Fibroblast of villous mesenchyme (primary cell): Measurements from ENCODE around the gene SLC2A6. TPM values are rescaled to one million over a fixed set of nuclear protein-coding genes. Genes with fewer than 3 reads are reported as not detected.

Experiments used
- DNase-seq: peaks from one replicate; pipeline ENCODE4 v3.0.0-alpha.2; 2010; ENCODE audit warnings: low read depth
- H3K4me3 ChIP-seq: 2 replicates; pipeline ENCODE4 v1.5.1; 2011; ENCODE audit warnings: low read depth, mild to moderate bottlenecking, low read length
- total RNA-seq: library from RNA; depleted of rRNA; stranded (reverse); fragments of >200 nt; gene quantifications from 2 replicates; pipeline ENCODE4 v1.2.3, GENCODE V29; 2012
- TF ChIP-seq, protein P1 (sequence below): IDR thresholded peaks from 2 replicates; pipeline ENCODE4 v1.5.1; 2012; ENCODE audit warnings: low read depth, mild to moderate bottlenecking, low read length; ENCODE audit not compliant: insufficient read depth

Gene SLC2A6, protein sequence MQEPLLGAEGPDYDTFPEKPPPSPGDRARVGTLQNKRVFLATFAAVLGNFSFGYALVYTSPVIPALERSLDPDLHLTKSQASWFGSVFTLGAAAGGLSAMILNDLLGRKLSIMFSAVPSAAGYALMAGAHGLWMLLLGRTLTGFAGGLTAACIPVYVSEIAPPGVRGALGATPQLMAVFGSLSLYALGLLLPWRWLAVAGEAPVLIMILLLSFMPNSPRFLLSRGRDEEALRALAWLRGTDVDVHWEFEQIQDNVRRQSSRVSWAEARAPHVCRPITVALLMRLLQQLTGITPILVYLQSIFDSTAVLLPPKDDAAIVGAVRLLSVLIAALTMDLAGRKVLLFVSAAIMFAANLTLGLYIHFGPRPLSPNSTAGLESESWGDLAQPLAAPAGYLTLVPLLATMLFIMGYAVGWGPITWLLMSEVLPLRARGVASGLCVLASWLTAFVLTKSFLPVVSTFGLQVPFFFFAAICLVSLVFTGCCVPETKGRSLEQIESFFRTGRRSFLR
- 35.4 and 41.9 TPM in 2 replicates for total RNA-seq

DNA sequence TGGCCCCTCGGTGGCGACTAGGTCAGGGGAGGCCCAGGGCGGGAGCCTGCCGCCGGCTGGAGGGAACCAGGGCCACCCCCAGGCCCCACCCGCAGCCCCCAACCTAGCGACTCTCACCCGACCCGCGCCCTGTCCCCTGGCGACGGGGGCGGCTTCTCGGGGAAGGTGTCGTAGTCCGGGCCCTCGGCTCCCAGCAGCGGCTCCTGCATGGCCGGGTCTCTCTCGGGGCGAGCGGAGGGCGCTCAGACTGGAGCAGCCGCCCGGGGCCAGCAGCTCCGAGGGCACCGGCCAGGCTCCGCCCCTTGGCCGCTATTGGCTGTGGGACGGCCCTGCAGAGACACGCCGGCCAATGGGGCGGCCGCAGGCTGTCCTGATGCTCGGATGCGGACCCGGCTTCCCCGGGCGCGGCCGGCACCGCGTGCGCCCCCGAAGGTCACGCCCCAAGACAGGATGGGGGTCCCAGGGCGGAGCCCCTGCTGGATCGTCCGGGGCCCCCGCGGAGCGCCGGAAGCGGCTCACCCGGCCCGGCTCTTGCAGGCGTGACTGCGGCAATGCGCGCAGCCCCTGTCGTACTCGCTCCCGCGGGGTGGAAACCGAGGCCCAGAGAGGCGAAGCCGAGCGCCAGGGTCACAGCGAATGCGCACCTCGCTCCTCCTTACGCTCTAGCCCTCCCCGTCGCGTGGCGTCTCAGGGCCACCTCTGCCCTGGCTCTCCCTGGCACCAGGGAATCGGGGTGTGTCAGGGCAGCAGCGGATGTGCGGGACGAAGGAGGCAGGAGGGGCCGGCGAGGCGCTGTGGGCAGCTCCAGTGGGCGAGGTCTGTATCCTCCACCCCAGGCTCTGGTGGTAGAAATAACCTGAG, at the start of gene SLC2A6:
SLC2A6 (minus strand) TSS at position 249 of the 861 bp plus-strand sequence; CDS start at position 209, 40 bp downstream.
- peak; percentile 73 for DNase-seq
- H3K4me3 ChIP-seq: peak within 1 kb of the TSS; percentile 63
- TF ChIP-seq, protein P1, sequence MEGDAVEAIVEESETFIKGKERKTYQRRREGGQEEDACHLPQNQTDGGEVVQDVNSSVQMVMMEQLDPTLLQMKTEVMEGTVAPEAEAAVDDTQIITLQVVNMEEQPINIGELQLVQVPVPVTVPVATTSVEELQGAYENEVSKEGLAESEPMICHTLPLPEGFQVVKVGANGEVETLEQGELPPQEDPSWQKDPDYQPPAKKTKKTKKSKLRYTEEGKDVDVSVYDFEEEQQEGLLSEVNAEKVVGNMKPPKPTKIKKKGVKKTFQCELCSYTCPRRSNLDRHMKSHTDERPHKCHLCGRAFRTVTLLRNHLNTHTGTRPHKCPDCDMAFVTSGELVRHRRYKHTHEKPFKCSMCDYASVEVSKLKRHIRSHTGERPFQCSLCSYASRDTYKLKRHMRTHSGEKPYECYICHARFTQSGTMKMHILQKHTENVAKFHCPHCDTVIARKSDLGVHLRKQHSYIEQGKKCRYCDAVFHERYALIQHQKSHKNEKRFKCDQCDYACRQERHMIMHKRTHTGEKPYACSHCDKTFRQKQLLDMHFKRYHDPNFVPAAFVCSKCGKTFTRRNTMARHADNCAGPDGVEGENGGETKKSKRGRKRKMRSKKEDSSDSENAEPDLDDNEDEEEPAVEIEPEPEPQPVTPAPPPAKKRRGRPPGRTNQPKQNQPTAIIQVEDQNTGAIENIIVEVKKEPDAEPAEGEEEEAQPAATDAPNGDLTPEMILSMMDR: no peak

GRCh38 chr9:133528001-133528875, 49.3 kb upstream of the SLC2A6 start:
- TF ChIP-seq, protein P1: no peak
- DNase-seq: no peak
- H3K4me3 ChIP-seq: no peak overlapping the region

GRCh38 chr9:133527444-133527920, 48.6 kb upstream of the SLC2A6 start:
- no peak overlapping the region for H3K4me3 ChIP-seq
- DNase-seq: peak; percentile 46
- TF ChIP-seq, protein P1: no peak

GRCh38 chr9:133526721-133527321, 47.9 kb upstream of the SLC2A6 start:
- TF ChIP-seq, protein P1: no peak
- no peak for DNase-seq
- H3K4me3 ChIP-seq: no peak overlapping the region

- TF ChIP-seq, protein P1: no peak
- H3K4me3 ChIP-seq: no peak overlapping the region
- no peak for DNase-seq
These were observed 46.8 kb upstream of the SLC2A6 start for GRCh38 chr9:133525677-133526076.
